Chondrocyte (in vitro differentiated cells): ENCODE data around the gene INPP5A. TPM values are rescaled to one million over a fixed set of nuclear protein-coding genes. Genes with fewer than 3 reads are reported as not detected.
"Not testable (repeated sequence)": the region's sequence is repeated elsewhere in the genome, so short reads cannot be mapped to it uniquely, and the experiment has no call there.

Experiments
- DNase-seq: peaks from one replicate; pipeline ENCODE4 v3.0.0; 2021; ENCODE audit warnings: mixed read lengths, low spot score
- H3K27ac Mint-ChIP-seq: one replicate; pipeline ENCODE4 v1.8.0; 2021; ENCODE audit warnings: mild to moderate bottlenecking, moderate library complexity, mixed read lengths; ENCODE audit not compliant: unreplicated experiment
- H3K27me3 Mint-ChIP-seq: 2 replicates; pipeline ENCODE4 v1.8.0; 2021; ENCODE audit warnings: low read depth, mixed read lengths
- H3K36me3 Mint-ChIP-seq: 2 replicates; pipeline ENCODE4 v1.8.0; 2021; ENCODE audit warnings: low read depth, mixed read lengths
- H3K4me1 Mint-ChIP-seq: 2 replicates; pipeline ENCODE4 v1.8.0; 2021; ENCODE audit warnings: low read depth, mild to moderate bottlenecking, mixed read lengths
- H3K4me3 Mint-ChIP-seq: one replicate; pipeline ENCODE4 v1.8.0; 2021; ENCODE audit warnings: mild to moderate bottlenecking, moderate library complexity, mixed read lengths; ENCODE audit not compliant: unreplicated experiment
- H3K9me3 Mint-ChIP-seq: 2 replicates; pipeline ENCODE4 v1.8.0; 2021; ENCODE audit warnings: low read depth, mixed read lengths
- CTCF ChIP-seq: fragments of 200-600 bp; sonication (generic); IDR thresholded peaks from 2 replicates; pipeline ENCODE4 v1.5.0; 2021; ENCODE audit warnings: antibody characterized with exemption, mild to moderate bottlenecking, moderate library complexity
- total RNA-seq: library from RNA; stranded (reverse); gene quantifications from 3 replicates; pipeline ENCODE4 v1.2.1, GENCODE V29; 2021

The INPP5A gene
- total RNA-seq, 1 donor from 2014 or later = 40.6 TPM

GRCh38 chr10:132796846-132797245, 259.3 kb downstream of the INPP5A start:
- no peak for TF ChIP-seq CTCF
- H3K36me3 Mint-ChIP-seq = no peaks in the 10 kb centered on the region
- H3K27ac Mint-ChIP-seq = no peak overlapping the region
- peaks cover 13% of the 10 kb centered on the region for H3K27me3 Mint-ChIP-seq
- no peak for DNase-seq
- no peak overlapping the region for H3K4me3 Mint-ChIP-seq
- H3K4me1 Mint-ChIP-seq = no peaks in the 10 kb centered on the region
- no peaks in the 10 kb centered on the region for H3K9me3 Mint-ChIP-seq

GRCh38 chr10:132797986-132798385, 260.4 kb downstream of the INPP5A start:
- not testable (repeated sequence) for DNase-seq, H3K27me3 Mint-ChIP-seq, H3K36me3 Mint-ChIP-seq, H3K9me3 Mint-ChIP-seq, H3K4me3 Mint-ChIP-seq, H3K27ac Mint-ChIP-seq, H3K4me1 Mint-ChIP-seq

GRCh38 chr10:132798403-132798802, 260.8 kb downstream of the INPP5A start:
- no peaks in the 10 kb centered on the region for H3K4me1 Mint-ChIP-seq
- H3K9me3 Mint-ChIP-seq = no peaks in the 10 kb centered on the region
- no peak overlapping the region for H3K4me3 Mint-ChIP-seq
- no peaks in the 10 kb centered on the region for H3K36me3 Mint-ChIP-seq
- H3K27ac Mint-ChIP-seq = no peak overlapping the region
- DNase-seq = no peak
- H3K27me3 Mint-ChIP-seq = peaks cover 9% of the 10 kb centered on the region
- no peak for TF ChIP-seq CTCF

GRCh38 chr10:132798876-132799275, 261.3 kb downstream of the INPP5A start:
- H3K27me3 Mint-ChIP-seq = peaks cover 9% of the 10 kb centered on the region

GRCh38 chr10:132799865-132800264, 262.3 kb downstream of the INPP5A start:
- no peak overlapping the region for H3K27ac Mint-ChIP-seq
- no peaks in the 10 kb centered on the region for H3K4me1 Mint-ChIP-seq
- peaks cover 9% of the 10 kb centered on the region for H3K27me3 Mint-ChIP-seq
- H3K9me3 Mint-ChIP-seq = no peaks in the 10 kb centered on the region
- no peak overlapping the region for H3K4me3 Mint-ChIP-seq
- DNase-seq = no peak
- H3K36me3 Mint-ChIP-seq = no peaks in the 10 kb centered on the region
- TF ChIP-seq CTCF = no peak

More at GRCh38 chr10:132798876-132799275, 261.3 kb downstream of the INPP5A start:
- H3K4me1 Mint-ChIP-seq = no peaks in the 10 kb centered on the region
- no peaks in the 10 kb centered on the region for H3K9me3 Mint-ChIP-seq
- no peak overlapping the region for H3K27ac Mint-ChIP-seq
- no peak overlapping the region for H3K4me3 Mint-ChIP-seq
- no peak for DNase-seq
- TF ChIP-seq CTCF = no peak
- H3K36me3 Mint-ChIP-seq = no peaks in the 10 kb centered on the region

GRCh38 chr10:132802048-132802447, 264.5 kb downstream of the INPP5A start:
- no peak for DNase-seq
- TF ChIP-seq CTCF = no peak
- H3K4me1 Mint-ChIP-seq = no peaks in the 10 kb centered on the region
- H3K27ac Mint-ChIP-seq = no peak overlapping the region
- peaks cover 5% of the 10 kb centered on the region for H3K27me3 Mint-ChIP-seq
- H3K36me3 Mint-ChIP-seq = no peaks in the 10 kb centered on the region
- H3K4me3 Mint-ChIP-seq = no peak overlapping the region
- no peaks in the 10 kb centered on the region for H3K9me3 Mint-ChIP-seq
